Astrocyte (in vitro differentiated cells and primary cell): Measurements from ENCODE around the gene TMEM217. TPM values are rescaled to one million over a fixed set of nuclear protein-coding genes. Genes with fewer than 3 reads are reported as not detected.

Experiments
- DNase-seq: peaks from one replicate; pipeline ENCODE4 v3.0.0-alpha.2; 2010; ENCODE audit warnings: low read depth
- FAIRE-seq: peaks from 2 replicates; lab custom pipeline; 2011; peaks lifted over from hg19 to GRCh38; lab: Jason Lieb, UNC
- H2AFZ ChIP-seq: 2 replicates; pipeline ENCODE4 v1.6.0; 2012; ENCODE audit warnings: low read depth, low read length, inconsistent platforms
- H3K27ac ChIP-seq: 2 replicates; pipeline ENCODE4 v1.5.1; 2011; ENCODE audit warnings: low read depth, low read length, inconsistent platforms
- H3K27me3 ChIP-seq: 2 replicates; pipeline ENCODE4 v1.6.0; 2011; ENCODE audit warnings: low read length, inconsistent platforms; ENCODE audit not compliant: insufficient read depth
- H3K36me3 ChIP-seq: 2 replicates; pipeline ENCODE4 v1.5.1; 2011; ENCODE audit warnings: low read length, inconsistent platforms; ENCODE audit not compliant: insufficient read depth
- H3K4me1 ChIP-seq: 2 replicates; pipeline ENCODE4 v1.5.1; 2011; ENCODE audit warnings: low read length, inconsistent platforms; ENCODE audit not compliant: insufficient read depth
- H3K4me2 ChIP-seq: 2 replicates; pipeline ENCODE4 v1.6.0; 2012; ENCODE audit warnings: low read length, inconsistent platforms
- H3K4me3 ChIP-seq: 2 replicates; pipeline ENCODE4 v1.5.1; 2011; ENCODE audit warnings: low read depth, mild to moderate bottlenecking, low read length, inconsistent platforms; ENCODE audit not compliant: insufficient read depth
- H3K79me2 ChIP-seq: 2 replicates; pipeline ENCODE4 v1.6.0; 2012; ENCODE audit warnings: mild to moderate bottlenecking, low read length, inconsistent platforms; ENCODE audit not compliant: insufficient read depth
- H3K9ac ChIP-seq: 2 replicates; pipeline ENCODE4 v1.6.0; 2012; ENCODE audit warnings: mild to moderate bottlenecking, low read length, inconsistent platforms
- H3K9me3 ChIP-seq: 2 replicates; pipeline ENCODE4 v1.5.1; 2012; ENCODE audit warnings: low read depth, mild to moderate bottlenecking, low read length, inconsistent platforms; ENCODE audit not compliant: insufficient read depth
- H4K20me1 ChIP-seq: 2 replicates; pipeline ENCODE4 v1.6.0; 2012; ENCODE audit warnings: low read length, inconsistent platforms; ENCODE audit not compliant: insufficient read depth
- H3K27ac Mint-ChIP-seq: one replicate; pipeline ENCODE4 v1.8.0; 2021; ENCODE audit warnings: mild to moderate bottlenecking, mixed read lengths; ENCODE audit not compliant: unreplicated experiment
- H3K27me3 Mint-ChIP-seq: one replicate; pipeline ENCODE4 v1.8.0; 2021; ENCODE audit warnings: low read depth, mixed read lengths; ENCODE audit not compliant: unreplicated experiment
- H3K36me3 Mint-ChIP-seq: one replicate; pipeline ENCODE4 v1.8.0; 2021; ENCODE audit warnings: low read depth, mixed read lengths; ENCODE audit not compliant: unreplicated experiment
- H3K4me1 Mint-ChIP-seq: one replicate; pipeline ENCODE4 v1.8.0; 2021; ENCODE audit warnings: low read depth, mixed read lengths; ENCODE audit not compliant: unreplicated experiment
- H3K4me3 Mint-ChIP-seq: one replicate; pipeline ENCODE4 v1.8.0; 2021; ENCODE audit warnings: mild to moderate bottlenecking, moderate library complexity, mixed read lengths; ENCODE audit not compliant: unreplicated experiment
- H3K9me3 Mint-ChIP-seq: one replicate; pipeline ENCODE4 v1.8.0; 2021; ENCODE audit warnings: mild to moderate bottlenecking, mixed read lengths; ENCODE audit not compliant: unreplicated experiment
- CTCF ChIP-seq: IDR thresholded peaks from 2 replicates; pipeline ENCODE4 v1.5.1; 2011; ENCODE audit warnings: low read depth, mild to moderate bottlenecking, inconsistent platforms, low read length, moderate library complexity; ENCODE audit not compliant: insufficient read depth
- EZH2 ChIP-seq: IDR thresholded peaks from 2 replicates; pipeline ENCODE4 v1.6.1; 2012; ENCODE audit warnings: mild to moderate bottlenecking, low read length, inconsistent platforms; ENCODE audit not compliant: insufficient read depth
- total RNA-seq: library from RNA; stranded (reverse); gene quantifications from 2 replicates; pipeline ENCODE4 v1.2.1, GENCODE V29; 2021

The TMEM217 gene
- total RNA-seq, 1 donor from 2014 or later = 7.3 TPM

GRCh38 chr6:37265860-37266259, 7.9 kb upstream of the TMEM217 start:
- H3K27ac Mint-ChIP-seq = no peak overlapping the region
- no peak for TF ChIP-seq EZH2
- TF ChIP-seq CTCF = no peak
- Histone ChIP-seq H3K27me3 (no peaks in the 10 kb centered on the region), H3K9ac (no peak overlapping the region), H3K4me3 (no peak overlapping the region), H2AFZ (no peak overlapping the region), H3K9me3 (no peaks in the 10 kb centered on the region), H3K4me1 (no peaks in the 10 kb centered on the region), H3K27ac (no peak overlapping the region), H3K79me2 (peaks cover 63% of the 10 kb centered on the region), H3K4me2 (no peak overlapping the region), H3K36me3 (no peaks in the 10 kb centered on the region), H4K20me1 (peaks cover 32% of the 10 kb centered on the region)
- H3K36me3 Mint-ChIP-seq = no peaks in the 10 kb centered on the region
- H3K4me1 Mint-ChIP-seq = peaks cover 3% of the 10 kb centered on the region
- H3K9me3 Mint-ChIP-seq = no peaks in the 10 kb centered on the region
- FAIRE-seq = no peak
- no peaks in the 10 kb centered on the region for H3K27me3 Mint-ChIP-seq
- no peak for DNase-seq
- H3K4me3 Mint-ChIP-seq = no peak overlapping the region

- Mint-ChIP-seq H3K27ac (no peak overlapping the region), H3K4me1 (peaks cover 3% of the 10 kb centered on the region), H3K27me3 (no peaks in the 10 kb centered on the region), H3K4me3 (no peak overlapping the region), H3K9me3 (no peaks in the 10 kb centered on the region), H3K36me3 (no peaks in the 10 kb centered on the region)
- Histone ChIP-seq H3K27me3 (no peaks in the 10 kb centered on the region), H2AFZ (no peak overlapping the region), H3K36me3 (no peaks in the 10 kb centered on the region), H3K4me2 (no peak overlapping the region), H4K20me1 (peaks cover 28% of the 10 kb centered on the region), H3K4me3 (no peak overlapping the region), H3K9ac (no peak overlapping the region), H3K4me1 (no peaks in the 10 kb centered on the region), H3K79me2 (peaks cover 72% of the 10 kb centered on the region), H3K9me3 (no peaks in the 10 kb centered on the region), H3K27ac (no peak overlapping the region)
- DNase-seq (no peak), FAIRE-seq (no peak)
- no peak for TF ChIP-seq EZH2
- TF ChIP-seq CTCF = no peak
These were observed 7.1 kb upstream of the TMEM217 start for GRCh38 chr6:37265001-37265400.

- peaks cover 5% of the 10 kb centered on the region for H3K4me1 ChIP-seq
- H3K36me3 ChIP-seq = no peaks in the 10 kb centered on the region
- DNase-seq = no peak
- Mint-ChIP-seq H3K4me1 (peaks cover 9% of the 10 kb centered on the region), H3K36me3 (no peaks in the 10 kb centered on the region), H3K9me3 (no peaks in the 10 kb centered on the region), H3K27me3 (no peaks in the 10 kb centered on the region), H3K4me3 (no peak overlapping the region), H3K27ac (no peak overlapping the region)
- H3K79me2 ChIP-seq = peaks cover 86% of the 10 kb centered on the region
- H4K20me1 ChIP-seq = peaks cover 12% of the 10 kb centered on the region
- TF ChIP-seq CTCF (no peak), EZH2 (no peak)
- no peak overlapping the region for H3K9ac ChIP-seq
- no peak overlapping the region for H2AFZ ChIP-seq
- no peaks in the 10 kb centered on the region for H3K9me3 ChIP-seq
- H3K27ac ChIP-seq = no peak overlapping the region
- H3K4me3 ChIP-seq = no peak overlapping the region
- no peaks in the 10 kb centered on the region for H3K27me3 ChIP-seq
- H3K4me2 ChIP-seq = no peak overlapping the region
- FAIRE-seq = no peak
These were observed 4.6 kb upstream of the TMEM217 start for GRCh38 chr6:37262446-37263026.
